ENCODE results near the gene KRT5.

KRT5 gene

GRCh38 chr12:52535574-52535973 is 15.4 kb upstream of the KRT5 start:
- DNase-seq, result no peak

- DNase-seq, result no peak
Observed at GRCh38 chr12:52534482-52534881, 14.3 kb upstream of the KRT5 start.

- DNase-seq, result no peak
Observed at GRCh38 chr12:52533686-52534470, 13.7 kb upstream of the KRT5 start.

- DNase-seq, result no peak
Observed at GRCh38 chr12:52532636-52533035, 12.4 kb upstream of the KRT5 start.

- no peak for DNase-seq
Observed at GRCh38 chr12:52531566-52532300, 11.5 kb upstream of the KRT5 start.

GRCh38 chr12:52530905-52531304 is 10.7 kb upstream of the KRT5 start:
- no peak for DNase-seq

- no peak for DNase-seq
Observed at GRCh38 chr12:52530366-52530765, 10.2 kb upstream of the KRT5 start.

- DNase-seq, result no peak
Observed at GRCh38 chr12:52529846-52530245, 9.7 kb upstream of the KRT5 start.

- no peak for DNase-seq
Observed at GRCh38 chr12:52529417-52529816, 9.2 kb upstream of the KRT5 start.

GRCh38 chr12:52528641-52529143 is 8.5 kb upstream of the KRT5 start:
- no peak for DNase-seq

- no peak for DNase-seq
Observed at GRCh38 chr12:52527121-52527800, 7.1 kb upstream of the KRT5 start.

GRCh38 chr12:52526511-52526951 is 6.3 kb upstream of the KRT5 start:
- no peak for DNase-seq

GRCh38 chr12:52525661-52526499 is 5.7 kb upstream of the KRT5 start:
- no peak for DNase-seq

- no peak for DNase-seq
Observed at GRCh38 chr12:52524898-52525591, 4.9 kb upstream of the KRT5 start.

GRCh38 chr12:52524241-52524897 is 4.2 kb upstream of the KRT5 start:
- no peak for DNase-seq

- no peak for DNase-seq
Observed at GRCh38 chr12:52523824-52524223, 3.6 kb upstream of the KRT5 start.

GRCh38 chr12:52522346-52523011 is 2.3 kb upstream of the KRT5 start:
- DNase-seq, result peak; percentile 31

GRCh38 chr12:52521568-52522266 is 1.5 kb upstream of the KRT5 start:
- no peak for DNase-seq

- DNase-seq, result no peak
Observed at GRCh38 chr12:52521175-52521567, 977 bp upstream of the KRT5 start.

- no peak for DNase-seq
Observed at GRCh38 chr12:52519387-52519703, 849 bp downstream of the KRT5 start.

All from NCI-H146 (cell line).